Neuron (in vitro differentiated cells): ENCODE results near the gene SHKBP1.

ENCODE experiments used
- H2AFZ ChIP-seq: one replicate; pipeline ENCODE4 v1.6.1; 2013; ENCODE audit warnings: low read depth, mild to moderate bottlenecking, inconsistent platforms, low read length, moderate library complexity
- H3K27me3 ChIP-seq: one replicate; pipeline ENCODE4 v1.6.1; 2013; ENCODE audit warnings: low read length; ENCODE audit not compliant: insufficient read depth
- H3K36me3 ChIP-seq: one replicate; pipeline ENCODE4 v1.6.1; 2013; ENCODE audit warnings: low read length; ENCODE audit not compliant: insufficient read depth
- H3K4me1 ChIP-seq: one replicate; pipeline ENCODE4 v1.6.1; 2013; ENCODE audit warnings: low read length; ENCODE audit not compliant: insufficient read depth
- H3K4me3 ChIP-seq: 2 replicates; pipeline ENCODE4 v1.5.1; 2013; ENCODE audit warnings: mild to moderate bottlenecking, low read length, moderate library complexity
- H3K9me3 ChIP-seq: one replicate; pipeline ENCODE4 v1.6.1; 2013; ENCODE audit warnings: low read length

SHKBP1 gene

DNA sequence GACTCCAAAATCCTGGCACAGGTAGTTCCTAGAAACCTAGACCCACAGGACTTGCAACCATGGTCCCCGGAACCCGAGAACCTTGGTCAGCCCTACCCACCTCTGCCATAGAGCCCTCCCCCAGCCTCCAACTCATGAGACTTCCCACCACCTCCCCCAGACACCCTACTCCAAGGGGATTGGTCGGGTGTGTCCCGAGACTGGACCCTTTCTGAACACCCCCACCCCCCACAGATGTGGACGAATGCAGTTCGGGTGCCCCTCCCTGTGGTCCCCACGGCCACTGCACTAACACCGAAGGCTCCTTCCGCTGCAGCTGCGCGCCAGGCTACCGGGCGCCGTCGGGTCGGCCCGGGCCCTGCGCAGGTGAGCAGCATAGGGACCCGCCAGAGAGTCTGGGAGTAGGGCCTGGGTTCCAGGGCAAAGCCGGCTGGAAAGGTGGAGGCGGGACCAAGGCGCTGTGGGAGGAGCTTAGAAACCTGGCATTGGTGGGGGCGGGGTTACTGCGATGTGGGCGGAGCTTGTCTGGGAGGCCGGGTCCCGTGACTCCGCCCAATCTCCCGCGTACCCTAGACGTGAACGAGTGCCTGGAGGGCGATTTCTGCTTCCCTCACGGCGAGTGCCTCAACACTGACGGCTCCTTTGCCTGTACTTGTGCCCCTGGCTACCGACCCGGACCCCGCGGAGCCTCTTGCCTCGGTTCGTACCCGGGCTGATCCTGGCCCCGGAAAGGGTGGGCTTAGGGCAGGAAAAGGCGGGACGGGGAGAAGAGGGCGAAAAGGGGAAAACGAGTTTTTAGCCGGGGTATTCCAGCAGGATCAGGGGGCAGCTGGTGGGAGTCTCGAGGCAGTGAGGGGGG is 36.4 kb downstream of the SHKBP1 start:
- peaks cover 52% of the 10 kb centered on the region for H3K36me3 ChIP-seq
- no peaks in the 10 kb centered on the region for H3K4me1 ChIP-seq
- H2AFZ ChIP-seq: no peak overlapping the region
- H3K4me3 ChIP-seq: no peak overlapping the region
- H3K27me3 ChIP-seq: no peaks in the 10 kb centered on the region
- peaks cover 4% of the 10 kb centered on the region for H3K9me3 ChIP-seq

DNA sequence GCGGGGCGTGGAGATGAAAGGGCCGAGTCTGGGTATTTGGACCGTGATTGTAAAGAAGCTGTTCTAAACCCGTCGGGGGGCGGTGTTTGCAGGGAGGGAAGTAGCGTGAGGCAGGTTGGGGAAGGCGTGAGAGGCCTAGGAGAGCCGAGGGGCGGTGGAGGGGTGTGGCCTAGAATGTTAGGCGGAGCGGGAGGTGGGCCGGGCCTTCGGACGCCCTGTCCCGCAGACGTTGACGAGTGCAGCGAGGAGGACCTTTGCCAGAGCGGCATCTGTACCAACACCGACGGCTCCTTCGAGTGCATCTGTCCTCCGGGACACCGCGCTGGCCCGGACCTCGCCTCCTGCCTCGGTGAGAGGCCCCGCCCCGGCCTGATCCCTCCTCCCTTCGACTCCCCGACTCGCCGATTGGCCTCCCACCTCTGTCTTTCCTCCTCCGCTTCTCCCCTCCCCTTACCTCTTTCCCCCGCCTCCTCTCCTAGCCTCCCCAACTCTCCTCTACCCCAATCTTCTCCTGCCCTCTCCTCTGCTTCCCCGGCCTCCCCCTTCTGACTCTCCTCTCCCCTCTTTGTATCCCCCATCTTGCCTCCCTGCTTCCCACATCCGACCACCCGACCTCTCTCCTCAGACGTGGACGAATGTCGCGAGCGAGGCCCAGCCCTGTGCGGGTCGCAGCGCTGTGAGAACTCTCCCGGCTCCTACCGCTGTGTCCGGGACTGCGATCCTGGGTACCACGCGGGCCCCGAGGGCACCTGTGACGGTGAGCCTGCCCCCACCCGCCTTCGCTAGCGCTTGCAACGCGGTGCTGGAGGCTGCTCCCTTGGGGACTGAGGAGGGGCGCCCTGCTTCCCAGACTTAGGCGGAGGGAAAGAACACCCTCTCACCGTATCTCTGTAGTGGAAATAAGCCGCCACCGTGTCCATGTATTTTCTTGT is 37.3 kb downstream of the SHKBP1 start:
- Histone ChIP-seq H3K4me3 (no peak overlapping the region), H2AFZ (no peak overlapping the region), H3K4me1 (no peaks in the 10 kb centered on the region), H3K9me3 (peaks cover 4% of the 10 kb centered on the region), H3K27me3 (no peaks in the 10 kb centered on the region), H3K36me3 (peaks cover 53% of the 10 kb centered on the region)

DNA sequence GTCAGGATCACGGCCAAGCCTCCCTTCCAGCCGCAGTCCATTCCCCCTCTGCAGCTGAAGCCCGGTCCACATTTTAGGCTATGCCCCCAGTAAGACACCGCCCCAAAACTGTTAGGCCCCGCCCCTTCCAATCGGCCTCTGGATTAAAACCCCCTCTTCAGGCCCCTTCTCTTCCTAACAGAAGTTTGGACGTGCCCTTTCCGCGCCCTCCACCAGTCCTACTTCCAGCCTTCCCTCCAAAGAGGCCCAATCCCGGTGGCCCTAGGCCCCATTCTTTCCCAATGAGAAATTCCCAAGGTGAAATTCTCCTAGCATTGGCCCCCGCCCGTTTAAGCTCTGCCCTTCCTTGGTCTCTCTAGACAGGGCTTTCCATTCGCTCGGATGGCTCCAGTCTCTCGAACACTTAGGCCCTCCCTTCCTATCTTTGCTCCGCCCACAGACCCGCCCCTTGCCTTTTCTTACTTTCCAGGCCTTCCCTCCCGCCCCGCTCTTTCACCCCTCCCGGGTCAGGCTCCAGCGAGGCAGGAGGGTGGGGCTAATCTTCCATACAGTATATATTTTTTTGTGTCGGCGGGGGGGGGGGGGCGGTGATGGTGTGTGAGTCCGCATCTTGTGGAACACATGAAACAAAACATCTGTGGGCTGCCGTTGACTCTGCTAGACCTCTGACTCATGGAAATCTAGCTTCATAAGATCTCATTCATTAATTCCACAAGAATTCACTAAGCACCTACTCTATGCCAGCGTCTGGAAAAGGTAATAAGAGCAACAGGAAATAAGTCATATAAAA is 38.1 kb downstream of the SHKBP1 start:
- Histone ChIP-seq H2AFZ (no peak overlapping the region), H3K9me3 (peaks cover 4% of the 10 kb centered on the region), H3K36me3 (peaks cover 62% of the 10 kb centered on the region), H3K4me1 (no peaks in the 10 kb centered on the region), H3K27me3 (no peaks in the 10 kb centered on the region), H3K4me3 (no peak overlapping the region)

DNA sequence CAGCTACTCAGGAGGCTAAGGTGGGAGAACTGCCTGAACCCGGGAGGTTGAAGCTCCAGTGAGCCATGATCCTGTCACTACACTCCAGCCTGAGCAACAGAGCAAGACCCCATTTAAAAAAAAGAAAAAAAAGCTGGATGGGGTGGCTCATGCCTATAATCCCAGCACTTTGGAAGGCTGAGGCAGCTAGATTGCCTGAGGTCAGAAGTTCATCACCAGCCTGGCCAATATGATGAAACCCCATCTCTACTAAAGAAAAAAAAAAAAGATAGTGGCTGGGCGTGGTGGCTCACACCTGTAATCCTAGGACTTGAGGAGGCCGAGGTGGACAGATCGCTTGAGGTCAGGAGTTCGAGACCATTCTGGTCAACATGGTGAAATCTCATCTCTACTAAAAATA is 39.5 kb downstream of the SHKBP1 start:
- Histone ChIP-seq H3K27me3 (no peaks in the 10 kb centered on the region), H3K9me3 (peaks cover 4% of the 10 kb centered on the region), H3K4me1 (no peaks in the 10 kb centered on the region), H3K36me3 (peaks cover 62% of the 10 kb centered on the region), H3K4me3 (no peak overlapping the region), H2AFZ (no peak overlapping the region)

- Histone ChIP-seq H3K4me3 (no peak overlapping the region), H3K9me3 (peaks cover 4% of the 10 kb centered on the region), H3K27me3 (no peaks in the 10 kb centered on the region), H2AFZ (no peak overlapping the region), H3K4me1 (no peaks in the 10 kb centered on the region), H3K36me3 (peaks cover 61% of the 10 kb centered on the region)
These were observed 40.3 kb downstream of the SHKBP1 start for GRCh38 chr19:40616941-40617340.

- Histone ChIP-seq H2AFZ (no peak overlapping the region), H3K27me3 (no peaks in the 10 kb centered on the region), H3K4me1 (no peaks in the 10 kb centered on the region), H3K4me3 (no peak overlapping the region), H3K36me3 (peaks cover 60% of the 10 kb centered on the region), H3K9me3 (peaks cover 4% of the 10 kb centered on the region)
These were observed 41.3 kb downstream of the SHKBP1 start for GRCh38 chr19:40617961-40618360.

- Histone ChIP-seq H3K4me3 (no peak overlapping the region), H2AFZ (no peak overlapping the region), H3K9me3 (no peaks in the 10 kb centered on the region), H3K36me3 (peaks cover 61% of the 10 kb centered on the region), H3K27me3 (no peaks in the 10 kb centered on the region), H3K4me1 (no peaks in the 10 kb centered on the region)
These were observed 42.9 kb downstream of the SHKBP1 start for GRCh38 chr19:40619333-40620160.

DNA sequence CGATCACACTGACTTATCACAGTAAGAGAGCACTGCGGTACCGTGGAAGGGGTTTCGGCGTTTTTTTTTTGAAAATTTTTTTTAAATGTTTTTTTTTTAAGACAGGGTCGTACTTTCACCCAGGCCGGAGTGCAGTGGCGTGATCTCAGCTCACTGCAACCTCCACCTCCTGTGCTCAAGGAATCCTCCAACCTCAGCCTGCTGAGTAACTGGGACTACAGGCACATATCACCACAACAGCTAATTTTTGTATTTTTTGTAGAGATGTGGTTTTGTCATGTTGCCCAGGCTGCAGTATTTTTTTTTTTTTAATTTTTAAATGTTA is 43.5 kb downstream of the SHKBP1 start:
- Histone ChIP-seq H2AFZ (no peak overlapping the region), H3K9me3 (no peaks in the 10 kb centered on the region), H3K27me3 (no peaks in the 10 kb centered on the region), H3K4me1 (no peaks in the 10 kb centered on the region), H3K36me3 (peaks cover 63% of the 10 kb centered on the region), H3K4me3 (no peak overlapping the region)

- Histone ChIP-seq H2AFZ (no peak overlapping the region), H3K9me3 (no peaks in the 10 kb centered on the region), H3K4me3 (no peak overlapping the region), H3K4me1 (no peaks in the 10 kb centered on the region), H3K27me3 (no peaks in the 10 kb centered on the region), H3K36me3 (peaks cover 70% of the 10 kb centered on the region)
These were observed 44.6 kb downstream of the SHKBP1 start for GRCh38 chr19:40621283-40621682.

- no peak overlapping the region for H2AFZ ChIP-seq
- no peaks in the 10 kb centered on the region for H3K4me1 ChIP-seq
- no peaks in the 10 kb centered on the region for H3K9me3 ChIP-seq
- no peak overlapping the region for H3K4me3 ChIP-seq
- H3K27me3 ChIP-seq: no peaks in the 10 kb centered on the region
- H3K36me3 ChIP-seq: peaks cover 66% of the 10 kb centered on the region
These were observed 45.5 kb downstream of the SHKBP1 start for GRCh38 chr19:40621966-40622772.

GRCh38 chr19:40622773-40623075 is 46.1 kb downstream of the SHKBP1 start:
- Histone ChIP-seq H3K36me3 (peaks cover 67% of the 10 kb centered on the region), H2AFZ (no peak overlapping the region), H3K27me3 (no peaks in the 10 kb centered on the region), H3K4me3 (no peak overlapping the region), H3K9me3 (no peaks in the 10 kb centered on the region), H3K4me1 (no peaks in the 10 kb centered on the region)
